GM21825 (cell line): Measurements from ENCODE around the gene GPRIN3.

Experiments
- ATAC-seq: cut with Tn5 transposase; IDR thresholded peaks from one replicate; pipeline ENCODE4 v1.9.1; 2021; ENCODE audit warnings: mild to moderate bottlenecking, moderate library complexity; ENCODE audit not compliant: unreplicated experiment

GPRIN3 gene

DNA sequence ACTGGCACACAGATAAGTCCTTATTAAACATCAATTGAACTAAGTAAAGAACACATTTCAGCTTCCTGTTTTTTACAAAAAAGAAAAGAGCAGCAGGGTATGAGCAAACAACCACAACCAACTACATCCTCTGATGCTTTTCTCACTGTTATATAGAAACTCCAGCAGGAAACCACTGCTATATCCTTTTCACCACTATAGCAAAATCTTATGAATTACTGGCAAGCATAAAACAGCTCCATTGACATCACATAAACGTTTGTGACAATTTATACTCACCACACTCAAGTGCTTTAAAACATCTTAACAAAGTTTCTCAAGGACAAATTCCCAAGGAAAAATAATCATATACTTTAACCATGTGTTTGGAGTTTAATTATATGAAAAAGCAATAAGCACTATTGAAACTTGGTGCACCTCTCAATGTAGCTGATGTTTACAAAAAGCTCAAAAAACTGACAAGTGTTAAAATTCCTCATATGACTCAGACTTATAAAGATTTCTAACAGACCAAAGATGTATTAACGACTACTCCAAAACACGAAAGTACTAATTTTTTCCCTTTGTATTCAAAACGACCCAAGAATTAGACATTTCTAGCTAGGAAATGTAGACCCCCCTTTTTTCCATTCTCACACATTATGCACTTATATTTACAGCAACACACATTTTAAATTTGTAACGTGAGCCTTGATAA, 12.9 kb downstream of the GPRIN3 start:
- ATAC-seq = peak; percentile 77

DNA sequence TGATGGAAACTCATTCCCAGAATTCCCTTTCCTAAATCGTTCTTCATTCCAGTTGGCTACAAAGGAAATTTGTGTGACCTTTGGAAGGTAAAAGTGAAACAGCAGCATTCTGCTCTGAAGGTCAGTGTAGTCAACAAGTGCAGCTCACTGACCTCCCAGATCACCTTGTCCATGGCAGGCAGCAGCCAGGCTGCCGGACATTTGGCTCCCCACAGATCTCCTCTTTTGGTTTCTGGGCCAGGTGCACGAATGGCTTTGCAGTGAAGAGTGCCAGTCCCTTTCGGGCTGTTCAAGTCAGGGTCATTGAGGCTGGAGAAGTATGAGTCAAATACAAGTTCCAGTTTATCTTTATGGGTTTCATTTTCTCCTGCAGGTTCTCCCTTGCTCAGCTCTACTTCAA, 14.3 kb downstream of the GPRIN3 start:
- no peak for ATAC-seq

DNA sequence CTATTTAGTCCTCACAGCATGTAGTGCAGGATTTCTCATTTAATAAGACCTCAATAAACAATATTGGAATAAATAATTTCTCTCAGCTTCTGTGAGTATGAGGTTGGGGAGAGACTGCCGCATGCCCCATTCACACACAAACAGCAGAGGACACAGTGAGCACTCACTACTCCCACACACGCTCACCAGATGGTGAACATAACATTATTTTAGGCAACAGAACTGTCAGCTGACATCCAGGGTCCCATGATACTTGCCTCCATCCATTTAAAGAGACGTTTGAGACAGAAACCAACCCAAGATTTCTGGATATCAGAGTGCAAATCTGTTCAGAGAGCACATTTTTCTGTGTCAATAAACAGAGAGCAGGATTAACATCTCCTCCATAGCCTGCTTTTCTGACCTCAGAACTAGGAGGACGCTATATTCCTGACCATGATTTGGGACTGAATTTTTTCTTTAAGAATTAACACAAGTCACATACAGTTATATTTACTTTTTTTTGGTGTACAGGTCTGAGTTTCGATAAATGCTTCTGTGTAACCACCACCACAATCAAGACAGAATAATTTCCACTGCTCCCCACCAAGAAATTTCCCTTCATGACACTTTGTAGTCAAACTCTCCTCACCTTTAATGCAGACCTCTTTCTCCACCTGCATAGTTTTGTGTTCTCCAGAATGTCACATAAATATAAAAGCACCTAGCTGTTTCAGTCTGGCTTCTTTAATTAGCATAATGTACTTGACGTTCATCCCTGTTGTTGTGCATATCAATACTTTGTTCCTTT, 16.7 kb downstream of the GPRIN3 start:
- no peak for ATAC-seq

DNA sequence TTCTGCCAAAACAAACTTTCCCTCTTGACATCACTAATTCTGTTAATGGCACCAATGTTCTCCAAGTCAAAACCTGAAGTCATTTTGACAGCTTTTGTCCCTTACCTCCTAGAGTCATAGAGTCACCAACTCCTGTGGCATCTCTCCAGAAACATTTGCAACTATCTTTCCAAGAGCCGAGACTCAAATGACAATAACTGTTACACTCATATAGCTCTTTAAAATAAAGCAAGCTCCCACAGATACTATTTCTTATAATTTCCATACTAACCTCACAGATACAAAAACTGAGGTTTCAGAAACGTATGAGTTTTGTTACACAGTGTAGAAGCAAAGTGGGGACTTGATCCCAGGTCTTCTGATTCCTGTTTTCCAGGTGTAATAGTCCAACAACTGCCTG, 18.3 kb downstream of the GPRIN3 start:
- no peak for ATAC-seq

DNA sequence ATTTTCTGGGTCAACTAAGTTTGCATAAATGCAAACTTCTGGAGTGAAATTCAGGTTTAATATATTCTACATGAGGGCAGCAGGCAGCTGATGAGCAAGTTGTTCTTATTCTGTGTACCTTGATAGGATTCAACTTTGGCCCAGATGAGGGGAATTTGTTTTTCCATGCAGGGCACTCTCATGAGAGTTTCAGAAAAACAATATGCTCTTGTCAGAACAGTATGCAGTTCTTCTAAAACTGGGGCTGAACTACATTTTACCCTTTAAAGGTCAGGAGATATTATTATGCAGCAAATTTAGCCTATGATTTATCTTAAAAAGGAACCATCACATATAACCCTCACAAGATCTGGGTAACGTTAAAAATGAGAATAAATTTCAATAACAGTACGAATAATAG, 19.2 kb downstream of the GPRIN3 start:
- no peak for ATAC-seq

DNA sequence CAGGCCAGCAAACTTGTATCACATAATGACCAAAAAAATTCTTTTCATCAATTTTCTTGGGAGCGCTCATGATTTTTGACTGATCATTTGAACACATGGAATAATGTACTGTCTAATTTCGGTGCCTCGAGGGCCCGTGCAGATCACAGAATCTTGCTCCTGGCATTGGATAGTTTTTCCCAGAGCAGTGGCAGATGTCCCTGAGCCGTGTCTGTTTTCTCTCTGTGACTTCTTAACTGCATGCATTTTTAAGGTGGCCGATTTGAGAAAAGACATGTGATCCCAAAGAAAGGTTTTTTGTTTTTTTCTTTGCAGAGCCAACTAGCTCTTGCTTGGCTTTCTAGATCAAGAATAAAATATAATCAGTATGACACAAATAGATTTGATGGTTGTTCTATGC, 19.7 kb downstream of the GPRIN3 start:
- no peak for ATAC-seq

DNA sequence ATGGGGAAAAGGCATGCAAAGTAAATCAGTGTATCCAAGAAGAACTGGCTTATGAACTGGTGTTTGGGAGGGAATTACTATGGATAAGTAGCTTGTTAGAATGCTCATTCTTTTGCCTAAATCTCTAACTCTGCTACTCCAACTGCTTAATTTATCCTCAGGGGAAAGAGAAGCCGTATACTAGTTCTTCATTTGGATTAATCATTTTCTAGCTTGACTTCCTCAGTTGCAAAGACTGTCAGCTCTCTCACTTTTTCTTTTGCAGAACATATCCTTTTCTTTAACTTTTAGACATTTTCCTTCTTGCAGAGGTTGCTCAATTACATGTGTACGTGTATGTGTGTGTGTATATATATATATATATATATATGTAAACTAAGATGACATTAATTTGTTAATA, 21.9 kb downstream of the GPRIN3 start:
- ATAC-seq = no peak

DNA sequence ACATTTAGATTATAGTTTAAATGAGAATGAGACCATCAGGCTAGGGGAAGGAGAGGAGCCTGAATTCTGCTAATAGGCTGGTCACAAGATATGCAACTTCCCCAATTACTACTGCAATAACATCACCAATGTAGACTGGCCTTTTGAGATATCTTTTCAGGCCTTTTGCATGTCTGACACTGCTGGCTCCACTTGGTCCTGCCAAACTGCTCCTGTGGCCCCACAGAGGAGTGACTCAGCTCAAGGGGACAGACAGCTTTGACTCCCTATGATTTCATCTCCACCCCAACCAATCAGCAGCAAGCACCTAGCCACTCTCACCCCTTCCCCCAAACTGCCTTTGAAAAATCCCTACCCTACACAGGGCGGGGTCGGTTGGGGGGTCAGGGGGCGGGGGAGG, 22.8 kb downstream of the GPRIN3 start:
- no peak for ATAC-seq

DNA sequence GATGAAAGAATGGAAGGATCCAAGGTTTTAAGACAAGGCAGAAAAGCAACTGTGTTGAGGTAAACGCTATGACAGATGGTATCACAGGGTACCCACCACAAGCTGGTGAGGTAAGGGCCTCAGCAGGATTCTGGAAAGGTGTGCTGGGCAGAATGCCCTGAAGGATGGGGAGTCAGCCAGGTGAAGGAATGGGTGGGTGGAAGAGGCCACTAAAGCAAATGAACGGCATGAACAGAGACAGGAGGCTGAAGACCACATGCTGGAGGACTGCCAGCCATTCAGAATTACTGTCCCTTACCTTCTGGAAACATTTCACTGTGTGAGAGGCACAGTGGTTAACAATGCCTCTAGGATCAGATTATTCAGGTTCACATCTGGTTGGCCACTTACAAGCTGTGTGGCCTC, 23.6 kb downstream of the GPRIN3 start:
- ATAC-seq = no peak

DNA sequence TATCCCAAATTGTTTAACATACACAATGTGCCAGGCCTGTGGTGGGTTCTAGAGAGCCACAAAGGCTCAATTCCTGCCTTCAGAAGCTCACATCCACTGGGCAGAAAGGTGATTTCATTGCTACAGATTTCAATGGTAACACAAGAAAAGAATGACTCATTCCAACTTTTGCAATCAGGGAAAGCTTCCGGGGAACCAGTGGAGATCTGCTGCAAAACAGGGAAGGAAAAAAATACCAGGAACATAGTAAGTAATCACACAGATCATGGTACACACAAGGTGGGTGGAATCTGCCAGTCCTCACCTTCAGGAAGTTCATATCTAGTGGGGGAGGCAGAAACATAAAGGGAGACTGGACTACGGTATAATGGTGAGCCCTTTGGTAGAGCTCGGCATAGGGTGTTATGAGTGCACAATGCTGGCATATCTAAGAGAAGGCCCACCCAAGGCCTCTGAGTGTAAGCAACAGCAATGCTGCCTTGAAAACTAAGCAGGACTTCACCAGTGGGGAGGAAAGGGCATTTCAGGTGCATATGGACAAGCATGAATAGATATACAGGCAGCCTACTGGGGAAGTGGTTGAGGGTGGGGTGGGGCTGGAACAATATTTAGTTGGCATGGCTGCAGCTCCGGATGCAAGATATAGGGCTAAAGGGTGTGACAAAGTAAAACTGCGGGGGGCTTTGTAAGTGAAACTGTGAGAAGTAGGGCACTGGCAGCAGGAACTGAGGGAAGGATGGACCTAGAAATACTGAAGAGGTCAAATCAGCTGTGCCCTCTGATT, 24.2 kb downstream of the GPRIN3 start:
- no peak for ATAC-seq

DNA sequence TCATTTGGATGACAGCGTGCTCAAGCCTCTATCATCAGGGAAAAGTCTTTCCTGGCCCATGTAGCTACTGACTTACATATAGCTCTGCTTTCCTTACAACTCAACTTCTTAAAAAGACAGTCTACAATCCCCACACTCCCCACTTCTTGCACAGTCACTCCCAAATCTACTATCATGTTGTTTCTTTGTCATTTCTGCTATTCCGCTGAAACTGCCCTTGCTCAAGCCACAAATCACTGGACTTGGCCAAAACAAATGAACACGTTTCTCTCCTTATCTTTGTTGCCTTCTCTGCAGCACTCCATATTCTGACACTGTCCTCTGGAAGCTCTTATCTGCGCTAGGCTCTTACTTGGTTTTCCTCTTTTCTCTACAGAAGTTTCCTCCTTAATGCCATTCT, 28.2 kb downstream of the GPRIN3 start:
- ATAC-seq = no peak

DNA sequence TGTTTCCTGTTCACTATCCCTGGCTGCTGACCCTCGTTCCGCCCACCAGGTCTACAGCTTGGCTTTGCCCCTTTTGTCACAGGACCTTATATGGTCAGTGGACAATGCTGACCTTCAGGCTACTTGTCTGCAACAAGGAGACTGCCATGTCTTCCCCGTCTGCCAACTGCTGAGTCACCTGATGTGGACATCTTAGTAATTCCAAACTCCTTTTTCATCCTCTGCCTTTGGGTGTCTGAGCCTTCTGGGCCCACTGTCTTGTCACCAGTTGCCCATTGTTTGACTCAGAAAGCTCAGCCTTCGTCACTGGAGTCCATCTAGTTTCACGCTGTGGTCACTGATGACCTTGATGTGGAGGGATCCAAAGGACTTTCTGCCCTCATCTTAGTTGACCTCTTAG, 30.2 kb downstream of the GPRIN3 start:
- ATAC-seq = no peak

DNA sequence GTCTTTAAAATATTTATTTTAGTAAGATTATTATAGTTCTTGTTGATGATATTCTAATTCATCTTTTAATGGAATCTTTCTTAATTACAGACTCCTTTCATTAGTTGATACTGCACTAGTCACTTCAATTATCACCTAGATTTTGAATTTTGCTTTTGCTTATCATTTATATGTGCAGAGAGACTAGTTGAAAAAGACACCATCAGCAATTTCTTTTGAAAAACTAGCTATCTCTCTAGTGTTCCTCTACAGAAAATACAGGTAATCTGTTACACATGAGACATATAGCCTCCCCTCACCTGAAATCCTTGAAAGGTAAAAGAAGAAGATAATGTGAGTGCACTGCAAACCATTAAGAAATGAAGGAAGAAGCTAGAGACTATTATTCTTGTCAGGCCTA, 31.3 kb downstream of the GPRIN3 start:
- no peak for ATAC-seq

DNA sequence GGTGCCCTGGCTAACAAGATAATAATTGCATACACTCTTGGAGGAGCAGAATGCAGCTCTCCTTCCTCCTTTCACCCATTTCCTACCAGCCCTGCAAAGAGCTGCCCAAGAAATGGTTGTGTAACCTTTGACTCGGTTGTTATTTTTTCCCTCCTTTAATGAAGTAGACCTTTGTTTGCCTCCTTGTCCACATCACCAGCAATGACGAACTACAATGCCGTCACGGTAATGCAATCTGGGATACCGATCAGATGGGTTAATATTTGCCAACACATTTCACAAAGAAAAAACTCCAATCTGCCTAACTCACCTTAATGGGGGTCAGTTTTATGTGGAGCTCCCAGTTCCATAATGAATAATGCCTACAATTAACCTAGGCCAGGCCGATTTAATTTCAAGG, 32.0 kb downstream of the GPRIN3 start:
- no peak for ATAC-seq

DNA sequence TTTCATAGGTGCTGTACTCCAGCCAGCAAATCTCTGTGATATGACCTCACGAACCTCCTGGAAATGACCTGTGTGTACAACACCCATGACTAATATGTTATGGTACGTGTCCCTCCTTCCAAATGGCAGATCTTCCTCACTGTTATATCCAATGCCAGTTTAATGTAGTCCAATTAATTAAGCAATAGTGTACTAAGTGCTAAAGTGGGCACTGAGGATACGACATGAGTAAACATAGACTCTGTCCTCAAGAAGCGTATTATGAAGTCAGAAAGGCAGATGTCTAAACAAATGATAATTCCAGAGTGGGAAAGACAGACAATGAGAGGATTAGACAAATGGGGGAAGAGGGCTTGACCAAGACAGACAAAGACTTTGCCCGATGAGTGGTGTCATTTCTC, 33.9 kb downstream of the GPRIN3 start:
- no peak for ATAC-seq

DNA sequence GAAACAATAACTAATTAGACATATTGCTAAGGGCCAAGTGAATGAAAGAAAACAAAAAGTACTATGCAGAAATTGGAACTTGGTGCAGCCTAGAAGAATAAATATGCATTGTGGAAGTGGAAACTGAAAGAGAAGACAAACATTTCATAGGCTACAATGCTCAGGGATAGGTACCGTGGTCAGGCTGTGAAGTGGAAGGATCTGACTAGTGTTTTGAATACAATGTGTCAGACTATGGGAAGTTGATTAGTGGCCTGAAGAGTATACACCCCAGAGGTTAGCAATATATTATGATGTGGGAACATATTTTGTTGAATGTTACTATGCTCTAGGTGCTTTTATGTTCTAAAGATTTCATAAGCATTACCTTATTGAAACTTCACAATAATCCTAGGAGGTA, 36.8 kb downstream of the GPRIN3 start:
- no peak for ATAC-seq

DNA sequence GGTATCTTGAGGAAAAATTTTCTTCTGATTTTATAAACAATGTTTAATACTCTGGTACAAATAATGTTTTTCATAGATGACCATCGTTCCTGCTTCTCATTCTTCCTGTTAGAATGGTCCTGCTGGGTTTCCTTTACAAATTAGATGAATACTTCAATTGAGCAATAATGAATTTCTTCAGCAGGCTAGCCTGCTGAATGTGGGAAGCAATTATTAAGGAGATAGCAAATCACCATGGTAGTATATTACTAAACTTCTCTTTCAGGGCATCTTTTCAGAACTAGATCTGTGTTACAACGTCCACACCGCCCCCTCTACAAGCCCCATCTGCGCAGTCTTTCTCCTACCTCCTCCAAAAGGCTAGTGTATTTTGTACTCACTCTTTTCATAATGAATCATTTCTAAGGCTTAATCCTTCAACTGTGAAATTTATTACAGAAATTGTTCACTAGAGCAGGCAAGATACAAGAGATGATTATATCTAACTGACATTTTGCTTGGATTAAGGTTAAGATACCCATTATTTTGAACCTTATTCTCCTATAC, 38.4 kb downstream of the GPRIN3 start:
- ATAC-seq = no peak

DNA sequence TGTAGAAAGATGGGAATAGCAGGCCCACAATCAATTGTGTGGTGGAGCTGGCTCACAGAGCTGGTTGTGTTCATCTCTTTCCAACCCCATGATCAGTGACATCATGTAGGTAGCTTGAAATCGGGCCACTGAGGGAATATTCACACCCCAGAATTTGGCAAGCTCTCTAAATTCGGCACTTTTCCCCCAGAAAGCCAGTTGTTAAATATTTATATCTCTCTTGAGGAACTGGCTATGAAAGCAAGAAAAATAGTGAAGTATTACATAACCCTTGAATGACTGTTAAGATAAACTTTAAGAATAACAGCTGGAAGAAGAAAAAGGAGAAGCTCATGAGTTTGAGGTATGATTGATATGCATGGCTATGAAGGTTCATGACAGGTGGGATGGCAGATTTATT, 38.9 kb downstream of the GPRIN3 start:
- no peak for ATAC-seq

DNA sequence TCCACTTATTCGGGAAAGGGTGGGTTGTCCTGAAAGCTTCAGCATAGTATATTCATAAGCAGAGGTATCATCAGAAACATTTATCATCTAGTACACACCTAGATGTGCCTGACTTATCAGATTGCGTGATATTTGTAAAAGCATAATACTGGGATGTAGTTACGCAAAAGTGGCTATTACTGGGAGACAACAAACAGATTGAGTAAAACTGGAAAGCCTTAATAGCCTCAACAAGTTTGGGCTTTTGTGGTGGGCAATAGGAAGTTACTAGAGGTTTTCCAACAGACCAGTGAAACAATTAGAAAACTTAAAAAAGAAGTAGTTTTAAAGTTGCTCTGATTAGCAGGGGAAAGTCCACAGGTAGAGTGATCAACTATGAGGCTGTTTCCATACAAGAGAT, 39.8 kb downstream of the GPRIN3 start:
- ATAC-seq = no peak

DNA sequence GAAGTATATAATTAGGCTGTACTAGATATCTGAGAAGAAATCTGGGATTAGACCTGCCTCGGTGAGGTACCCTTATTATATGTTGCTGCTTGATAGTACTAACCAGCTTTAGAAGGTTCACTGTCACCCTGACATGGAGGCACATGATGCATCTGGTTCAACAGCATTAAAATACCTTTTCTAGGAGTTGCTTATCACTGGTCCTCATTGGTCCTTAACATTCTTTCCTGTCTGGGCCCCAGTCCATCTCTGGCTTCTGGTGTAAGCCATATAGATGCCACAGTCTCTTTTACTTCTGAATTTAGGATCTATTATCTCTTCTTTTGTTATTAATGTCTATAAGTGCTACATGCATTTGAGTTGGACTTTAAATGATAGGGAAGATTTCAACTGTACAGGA, 40.2 kb downstream of the GPRIN3 start:
- no peak for ATAC-seq

DNA sequence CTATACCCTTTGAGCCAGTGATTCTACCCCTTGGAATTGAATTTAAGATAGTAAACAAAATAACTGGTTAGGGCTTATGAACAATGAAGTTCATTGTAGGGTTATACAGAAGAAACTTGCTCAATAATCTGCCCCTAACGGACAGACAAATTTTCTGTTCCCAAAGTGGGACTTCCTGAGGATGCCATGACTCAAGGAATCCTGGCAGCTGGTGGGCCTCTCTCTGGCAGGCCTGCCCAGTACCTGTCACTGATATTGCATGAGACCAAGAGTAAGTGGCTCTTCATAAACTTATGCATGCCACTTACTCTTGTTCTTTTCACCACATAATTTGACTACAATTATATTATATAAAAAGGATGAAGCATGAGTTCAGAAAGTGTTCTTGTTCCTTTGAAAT, 41.5 kb downstream of the GPRIN3 start:
- no peak for ATAC-seq

DNA sequence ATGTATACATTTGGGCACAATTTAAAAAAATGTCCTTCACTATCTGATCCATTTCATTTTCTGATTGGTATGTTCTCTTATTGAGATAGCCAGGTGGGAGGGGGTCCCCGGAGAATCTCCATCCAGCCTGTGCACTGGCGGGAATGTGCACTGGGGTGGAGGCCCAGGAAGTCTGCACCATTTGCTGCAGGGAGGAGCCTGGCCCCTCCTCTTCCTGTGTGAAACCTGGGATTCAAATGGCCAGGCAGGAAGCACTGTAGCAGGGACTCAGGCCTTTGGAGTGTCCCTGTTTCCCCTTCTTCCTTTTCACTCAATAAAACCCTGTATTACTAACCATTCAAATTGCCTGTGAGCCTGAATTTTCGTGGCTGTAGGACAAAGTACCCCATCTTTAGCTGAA, 44.3 kb downstream of the GPRIN3 start:
- ATAC-seq = no peak
